Cerebellar nuclear complex (tissue), 1 donor: ENCODE data around the gene TSC22D2.
"Not testable (repeated sequence)": the region's sequence is repeated elsewhere in the genome, so short reads cannot be mapped to it uniquely, and the experiment has no call there.

ENCODE experiments used
- DNase-seq, 2 experiments: peaks; one replicate each; lab custom pipeline; 2025; lab: John Stamatoyannopoulos, UW

The TSC22D2 gene

DNA sequence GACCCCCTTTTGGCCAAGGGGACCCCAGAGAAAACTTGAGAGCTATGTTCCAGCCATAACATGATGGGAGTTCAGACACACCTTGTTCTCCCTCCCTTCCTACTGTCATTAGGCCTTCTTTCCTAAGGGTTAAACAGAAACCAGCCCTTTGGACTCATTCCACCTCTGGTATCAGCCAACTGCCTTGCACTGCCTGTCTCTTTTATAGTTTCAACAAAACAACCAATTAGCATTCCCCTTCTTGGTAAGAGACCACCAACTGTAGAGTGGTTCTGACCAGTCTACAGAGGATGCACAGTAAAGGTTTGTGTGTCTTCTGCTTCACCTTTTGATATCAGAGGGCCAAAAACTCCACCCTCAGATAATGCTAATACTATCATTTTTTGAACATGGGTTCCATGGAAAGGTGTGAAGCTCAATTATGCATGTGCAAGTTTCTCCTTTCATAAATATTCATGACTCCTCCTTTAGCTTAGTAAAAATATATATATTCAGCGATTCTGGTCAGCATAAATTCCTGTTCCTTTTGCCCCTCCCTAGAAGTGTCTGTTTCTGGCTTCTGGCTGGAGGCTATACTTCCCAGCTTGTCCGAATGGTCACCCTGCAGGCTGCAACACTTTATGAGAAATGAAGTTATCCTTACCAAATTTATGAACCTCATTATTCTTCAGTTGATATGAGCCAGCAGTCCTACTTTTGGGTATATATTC is 82.3 kb downstream of the TSC22D2 start:
- no peak for DNase-seq

DNA sequence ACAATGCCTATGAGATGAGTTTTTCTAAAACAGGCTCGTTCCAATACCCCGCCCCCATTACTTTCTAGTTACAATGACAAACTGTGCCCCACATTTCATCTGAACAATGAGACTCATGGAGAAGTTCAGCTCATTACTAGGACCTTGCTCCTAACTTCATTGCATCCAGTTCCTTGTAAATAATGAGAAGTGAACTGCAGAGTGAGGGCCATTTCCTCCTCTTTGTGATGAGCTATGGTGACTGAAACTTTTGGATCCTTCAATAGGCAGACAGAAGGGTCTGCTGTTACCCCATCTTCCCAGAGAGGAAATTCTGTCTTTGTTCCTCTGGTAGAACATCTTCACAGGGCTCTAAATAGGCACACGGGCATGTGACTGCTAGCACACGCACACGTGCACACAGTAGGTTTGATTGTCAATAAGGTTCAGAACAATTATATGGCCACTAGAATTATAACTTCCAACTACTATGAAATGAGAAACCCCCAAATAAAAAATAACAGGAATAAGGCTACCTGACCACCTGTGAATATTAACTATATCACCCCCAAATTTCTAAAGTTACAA is 86.4 kb downstream of the TSC22D2 start:
- DNase-seq = no peak

DNA sequence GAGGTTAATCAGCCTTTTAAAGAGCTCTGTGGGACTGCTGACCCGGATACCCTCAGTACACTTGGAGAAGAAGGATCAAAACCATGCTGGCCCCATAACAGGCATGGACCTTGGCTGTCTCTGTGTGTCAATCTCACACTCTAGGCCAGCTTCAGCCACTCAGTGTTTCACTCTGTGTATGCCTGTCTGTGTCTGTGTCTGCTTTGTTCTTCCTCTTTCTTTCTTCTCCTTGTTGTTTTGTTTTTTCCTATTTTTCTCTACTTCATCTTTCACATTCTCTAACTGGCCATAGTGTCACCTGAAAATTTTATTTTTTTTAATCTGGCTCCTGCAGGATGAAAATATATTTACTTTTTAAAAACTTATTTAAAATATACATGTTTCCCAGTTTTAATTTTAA is 87.1 kb downstream of the TSC22D2 start:
- DNase-seq = no peak

DNA sequence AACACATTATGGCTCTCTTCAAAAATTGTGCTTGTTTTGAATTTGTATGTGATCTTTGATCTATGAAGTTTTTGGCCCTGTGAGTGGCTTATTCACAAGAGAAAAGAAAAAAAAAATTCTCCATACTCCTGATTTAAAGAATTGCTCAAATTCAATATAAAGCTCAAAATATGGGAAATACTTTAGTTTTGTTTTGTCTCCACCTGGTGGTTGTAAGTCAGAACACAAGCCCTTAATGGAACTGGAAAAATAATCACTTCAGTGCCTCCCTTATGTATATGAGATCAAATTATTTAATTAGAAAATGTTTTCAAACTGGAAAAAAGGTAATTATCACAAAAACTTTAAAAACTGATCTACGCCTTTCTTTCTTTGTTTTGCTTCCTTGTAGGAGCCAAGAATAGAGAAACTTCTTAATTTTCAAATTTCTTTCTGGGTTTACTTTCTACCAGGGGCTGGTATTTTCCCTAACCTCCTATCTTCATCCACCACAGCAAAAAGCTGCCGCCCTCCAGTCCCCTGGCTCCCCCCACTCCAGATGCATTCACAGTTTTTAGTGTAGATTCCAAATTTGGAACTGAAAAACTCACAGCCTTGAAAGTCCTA is 87.6 kb downstream of the TSC22D2 start:
- peak in 1 of 2 experiments; percentile 3 for DNase-seq

DNA sequence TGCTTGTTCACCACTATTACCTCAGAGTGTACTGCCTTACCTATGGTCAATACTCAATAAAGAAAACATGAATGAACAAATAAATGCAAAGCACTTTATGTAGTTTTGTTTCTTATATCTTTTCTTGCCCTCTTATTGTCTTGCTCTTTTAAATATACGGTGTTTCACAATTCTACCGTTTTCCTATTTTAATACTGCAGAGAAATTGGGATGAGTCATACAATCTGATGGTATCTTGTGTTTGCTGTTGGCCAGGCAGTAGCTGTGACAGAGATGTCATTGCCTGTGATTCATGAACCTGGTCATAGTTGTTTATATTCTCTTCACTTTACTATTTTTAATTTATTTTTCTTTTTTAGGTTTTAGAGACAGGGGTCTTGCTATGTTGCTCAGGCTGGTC is 89.9 kb downstream of the TSC22D2 start:
- no peak for DNase-seq

DNA sequence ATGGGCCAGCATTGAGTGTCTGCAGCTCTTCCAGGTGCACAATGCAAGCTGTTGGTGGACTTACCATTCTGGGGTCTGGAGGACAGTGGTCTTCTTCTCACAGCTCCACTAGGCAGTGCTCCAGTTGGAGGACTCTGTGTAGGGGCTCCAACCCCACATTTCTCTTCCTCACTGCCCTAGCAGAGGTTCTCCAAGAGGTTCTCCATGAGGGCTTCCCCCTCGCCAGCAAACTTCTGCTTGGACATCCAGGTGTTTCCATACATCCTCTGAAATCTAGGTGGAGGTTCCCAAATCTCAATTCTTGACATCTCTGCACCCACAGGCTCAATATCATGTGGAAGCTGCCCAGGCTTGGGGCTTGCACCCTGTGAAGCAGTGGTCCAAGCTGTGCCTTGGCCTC is 92.9 kb downstream of the TSC22D2 start:
- DNase-seq = not testable (repeated sequence)

DNA sequence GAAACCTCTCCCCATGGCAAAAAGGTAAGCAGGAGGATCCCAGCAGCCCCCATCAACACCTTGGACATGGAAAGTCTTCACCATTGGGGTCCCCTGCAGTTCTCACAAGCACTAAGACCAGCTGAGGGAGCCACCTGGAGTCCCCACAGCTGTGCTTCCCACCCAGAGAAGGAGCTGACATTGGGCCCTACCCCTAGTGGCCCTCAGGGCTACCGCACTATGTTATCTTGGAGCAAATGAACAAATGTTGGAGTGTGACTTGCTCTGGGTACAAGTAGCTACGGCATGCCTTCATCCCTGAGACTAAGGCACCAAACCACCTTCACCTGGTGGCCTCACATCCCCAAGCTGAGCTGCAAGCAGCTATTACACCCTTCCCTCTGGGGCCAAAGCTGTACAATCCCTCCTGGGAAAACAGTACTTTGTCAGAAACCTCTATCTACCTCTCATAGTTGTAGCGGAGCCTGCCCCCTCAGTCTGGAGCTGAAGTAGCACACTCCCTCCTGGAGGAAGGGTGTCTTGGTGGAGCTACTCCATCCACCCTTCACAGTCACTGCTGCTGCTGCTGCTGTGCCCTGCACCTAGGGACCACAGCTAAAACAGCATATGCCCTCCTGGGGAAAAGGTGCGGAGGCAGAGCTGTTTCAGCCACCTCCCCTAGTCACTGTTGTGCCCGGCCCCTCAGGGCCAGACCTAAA is 95.5 kb downstream of the TSC22D2 start:
- DNase-seq = no peak

DNA sequence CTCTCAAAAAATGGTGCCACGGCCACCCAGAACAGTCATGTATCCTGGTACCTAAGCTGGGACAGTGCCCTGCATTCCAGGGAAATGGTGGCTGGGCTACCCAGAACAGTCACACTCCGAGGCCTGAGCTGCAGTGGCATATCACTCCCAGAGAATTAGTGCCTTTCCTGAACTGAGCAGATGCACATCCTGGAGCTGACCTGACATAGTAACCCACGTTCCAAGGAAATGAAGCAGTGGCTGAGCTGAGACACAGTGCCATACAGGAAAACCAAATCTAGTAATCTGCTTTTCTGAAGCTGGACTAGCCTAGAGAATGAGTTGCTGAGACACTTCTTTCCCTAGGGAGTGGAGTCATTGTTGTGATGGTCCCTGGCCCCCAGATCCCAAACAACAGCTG is 96.4 kb downstream of the TSC22D2 start:
- DNase-seq = no peak

DNA sequence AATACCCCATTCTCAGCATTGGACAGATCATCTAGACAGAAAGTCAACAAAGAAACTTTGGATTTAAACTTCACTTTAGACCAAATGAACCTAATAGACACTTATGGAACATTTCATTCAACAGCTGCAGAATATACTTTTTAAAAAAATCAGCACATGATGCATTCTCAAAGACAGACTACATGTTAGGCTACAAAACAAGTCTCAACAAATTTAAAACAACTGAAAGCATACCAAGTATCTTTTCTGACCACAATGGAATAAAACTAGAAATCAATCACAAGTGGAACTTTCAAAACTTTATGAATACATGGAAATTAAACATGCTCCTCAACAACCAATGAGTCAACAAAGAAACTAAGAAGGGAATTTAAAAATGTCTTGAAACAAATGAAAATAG is 100.3 kb downstream of the TSC22D2 start:
- DNase-seq = no peak

DNA sequence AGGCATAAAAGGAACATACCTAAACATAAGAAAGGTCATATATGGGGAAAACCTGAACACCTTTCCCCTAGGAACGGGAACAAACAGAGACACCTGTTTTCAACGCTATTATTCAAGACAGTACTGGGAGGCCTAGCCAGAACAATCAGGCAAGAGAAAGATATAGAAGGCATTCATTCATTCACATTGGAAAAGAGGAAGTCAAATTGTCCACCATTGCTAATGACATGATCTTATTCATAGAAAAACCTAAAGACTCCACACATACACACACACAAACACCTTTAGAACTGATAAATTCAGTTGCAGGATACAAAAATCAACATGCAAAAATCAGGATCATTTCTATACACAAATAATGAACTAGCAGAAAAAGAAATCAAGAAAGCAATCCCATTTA is 101.7 kb downstream of the TSC22D2 start:
- DNase-seq = no peak

DNA sequence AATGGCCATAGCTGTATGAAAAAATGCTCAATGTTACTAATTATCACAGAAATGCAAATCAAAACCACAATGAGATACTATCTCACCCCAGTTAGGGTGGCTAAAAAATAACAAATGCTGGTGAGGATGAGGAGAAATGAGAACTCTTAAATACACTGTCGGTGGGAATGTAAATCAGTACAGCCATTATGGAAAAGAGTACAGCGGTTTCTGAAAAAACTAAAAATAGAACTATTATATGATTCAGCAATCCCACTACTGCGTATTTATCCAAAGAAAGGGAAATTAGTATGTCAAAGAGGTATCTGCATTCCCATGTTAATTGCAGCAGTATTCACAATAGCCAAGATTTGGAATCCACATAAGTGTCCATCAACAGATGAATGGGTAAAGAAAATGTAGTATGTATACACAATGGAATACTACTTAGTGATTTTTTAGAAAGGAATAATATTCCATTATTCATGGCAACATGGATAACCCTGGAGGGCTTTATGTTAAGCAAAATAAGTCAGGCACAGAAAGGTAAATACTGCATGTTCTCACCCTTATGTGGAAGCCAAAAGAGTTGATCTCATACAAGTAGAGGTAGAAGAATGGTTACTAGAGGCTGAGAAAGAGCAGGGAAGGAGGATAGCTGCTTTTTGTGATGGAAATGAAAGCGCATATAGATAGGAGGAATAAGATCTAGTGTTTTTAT is 103.2 kb downstream of the TSC22D2 start:
- no peak for DNase-seq

DNA sequence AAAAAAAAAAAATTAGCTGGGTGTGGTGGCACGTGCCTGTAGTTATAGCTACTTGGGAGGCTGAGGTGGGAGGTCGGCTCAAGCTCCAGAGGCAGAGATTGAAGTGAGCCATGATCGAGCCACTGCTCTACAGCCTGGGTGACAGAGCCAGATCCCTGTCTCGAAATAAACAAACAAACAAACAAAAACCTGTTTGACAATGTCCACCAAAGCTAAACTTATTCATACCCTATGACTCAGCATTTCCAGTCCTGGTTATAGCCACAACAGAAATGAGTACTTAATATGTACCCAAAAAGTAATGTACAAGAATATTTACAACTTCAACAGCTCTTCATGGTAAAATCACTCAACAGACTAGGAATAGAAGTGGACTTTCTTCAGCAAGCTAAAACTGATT is 107.1 kb downstream of the TSC22D2 start:
- no peak for DNase-seq
